ENCODE results near the gene AP4E1. TPM values are rescaled to one million over a fixed set of nuclear protein-coding genes. Genes with fewer than 3 reads are reported as not detected.

Gene AP4E1
- total RNA-seq, result 18.6 and 24.2 TPM in 2 replicates

DNA sequence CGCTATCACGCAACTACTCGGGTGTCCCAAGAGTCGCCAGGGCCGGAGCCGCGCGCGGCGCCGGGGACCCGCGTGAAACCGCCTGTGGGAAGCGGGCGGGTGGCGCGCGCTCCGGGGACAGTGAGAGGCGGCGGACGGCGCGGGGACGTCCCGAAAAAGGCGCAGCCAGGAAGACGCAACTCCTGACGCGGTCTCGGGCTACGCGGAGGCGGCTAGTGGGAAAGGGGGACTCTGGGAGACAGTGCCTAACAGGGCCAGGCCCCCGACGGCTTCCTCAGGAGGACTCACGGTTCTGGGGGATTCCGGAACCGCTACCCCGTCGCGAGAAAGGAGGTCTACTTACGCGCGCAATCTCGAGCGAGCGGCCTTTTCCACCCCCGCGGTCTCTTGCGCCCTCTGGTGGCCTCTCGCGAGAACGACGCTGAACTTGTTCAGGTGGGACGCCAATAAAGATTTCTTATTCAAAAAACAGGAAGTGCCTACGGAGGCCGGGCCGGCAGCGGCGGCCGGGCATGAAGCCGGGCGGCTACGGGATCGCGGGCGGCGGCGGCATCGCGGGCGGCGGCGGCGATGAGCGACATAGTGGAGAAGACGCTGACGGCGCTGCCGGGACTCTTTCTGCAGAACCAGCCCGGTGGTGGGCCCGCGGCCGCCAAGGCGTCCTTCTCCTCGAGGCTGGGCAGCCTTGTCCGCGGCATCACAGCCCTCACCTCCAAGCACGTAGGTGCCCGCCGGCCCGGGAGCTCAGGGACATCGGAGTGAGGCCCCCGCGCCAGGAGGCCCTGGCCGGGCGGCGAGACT, at the start of gene AP4E1:
TSS of gene AP4E1 (plus strand) at position 475 of the 801 bp plus-strand sequence. CDS start at position 571, 96 bp downstream.

Other genes with a start within 250 kb of the AP4E1 start
- gene TRPM7, start 221.9 kb upstream of the AP4E1 start, total RNA-seq, result 34.3 and 60.9 TPM in 2 replicates
- 68.1 and 79.8 TPM in 2 replicates for gene SPPL2A, start 143.0 kb upstream of the AP4E1 start, total RNA-seq
- 17.8 and 23.8 TPM in 2 replicates for gene TNFAIP8L3, start 186.2 kb downstream of the AP4E1 start, total RNA-seq

Data from regular cardiac myocyte (primary cell).